Esophagus squamous epithelium (tissue), 5 donors: ENCODE data around the gene FAH. TPM values are rescaled to one million over a fixed set of nuclear protein-coding genes. Genes with fewer than 3 reads are reported as not detected.

ENCODE experiments used
- DNase-seq: peaks from one replicate; lab custom pipeline; 2025; lab: John Stamatoyannopoulos, UW
- H3K27ac ChIP-seq, 4 donors: fragments of 200-600 bp; sonication (generic); one replicate each; pipeline ENCODE4 v1.5.1; 2016 to 2019; ENCODE audit warnings: mild to moderate bottlenecking in 1 of 4
- H3K27me3 ChIP-seq, 4 donors: fragments of 200-600 bp; sonication (generic); 1 replicate in 3 of 4; 2 replicates in 1 of 4; pipeline versions ENCODE4 v1.5.1 to v1.6.0; 2017 to 2021; ENCODE audit warnings: antibody characterized with exemption in 1 of 4
- H3K36me3 ChIP-seq, 3 donors: fragments of 200-600 bp; sonication (generic); one replicate each; pipeline ENCODE4 v1.5.1; 2016 to 2019
- H3K4me1 ChIP-seq, 3 donors: fragments of 200-600 bp; sonication (generic); one replicate each; pipeline ENCODE4 v1.5.1; 2017 to 2019
- H3K4me3 ChIP-seq, 4 donors: fragments of 200-600 bp; sonication (generic); 1 replicate in 3 of 4; 2 replicates in 1 of 4; pipeline ENCODE4 v1.5.1; 2016 to 2019; ENCODE audit warnings: mild to moderate bottlenecking in 2 of 4, moderate library complexity in 1 of 4
- H3K9me3 ChIP-seq, 3 donors: fragments of 200-600 bp; sonication (generic); one replicate each; pipeline ENCODE4 v1.5.1; 2016 to 2019
- CTCF ChIP-seq, 6 experiments: fragments of 450-650 bp in 4 of 6; fragments of 200-600 bp in 2 of 6; sonication (generic) in 2 of 6; IDR thresholded peaks; one replicate each; pipeline ENCODE4 v1.5.1; 2016 to 2019; ENCODE audit warnings: antibody characterized with exemption in 6 of 6, mild to moderate bottlenecking in 4 of 6, moderate library complexity in 4 of 6
- POLR2A ChIP-seq, 4 donors: fragments of 450-650 bp; IDR thresholded peaks; one replicate each; pipeline ENCODE4 v1.6.1; 2017; ENCODE audit warnings: antibody characterized with exemption in 4 of 4, mild to moderate bottlenecking in 4 of 4, moderate library complexity in 3 of 4
- WGBS, 2 donors: methylation state at CpG; one replicate each; pipeline ENCODE4 v1.1.5; 2018; 5-methylcytosine and 5-hydroxymethylcytosine counted together
- intact Hi-C: fragments of 100-400 bp; cut with DNase I; formaldehyde crosslinking; loops from one replicate; pipeline ENCODE4 v1.15.0; 2022
- total RNA-seq, 4 donors: library from RNA; depleted of rRNA; stranded (reverse); fragments of >200 nt; gene quantifications; one replicate each; pipeline ENCODE4 v1.1.0, GENCODE V29; 2016
- donor health status: DM: yes; HTN: yes; CAD: no.

The FAH gene
- total RNA-seq, 4 donors from 2014 or later, result 10.0 to 28.3 (median 15.8) TPM

- intact Hi-C loops, result no loop called here
- 52 to 62% methylated on average over 2 of the region's 2 CpGs for WGBS, 2 donors
- no peak overlapping the region for H3K27ac ChIP-seq
Measured at GRCh38 chr15:80231371-80231770, 78.6 kb downstream of the FAH start.

GRCh38 chr15:80233581-80233980, 80.8 kb downstream of the FAH start:
- 20 to 35% methylated on average over 6 to 7 of the region's 9 CpGs for WGBS, 2 donors
- no peak overlapping the region for H3K4me3 ChIP-seq
- intact Hi-C loops, result no loop called here
- H3K9me3 ChIP-seq, result no peaks in the 10 kb centered on the region
- H3K4me1 ChIP-seq, result no peaks in the 10 kb centered on the region
- no peak overlapping the region for H3K27ac ChIP-seq
- DNase-seq, result no peak
- peaks cover 0 to 57% (median 0%) of the 10 kb centered on the region in 4 donors for H3K27me3 ChIP-seq
- H3K36me3 ChIP-seq, result no peaks in the 10 kb centered on the region
- TF ChIP-seq POLR2A (IDR thresholded peaks at IDR 0.05), result no peak
- TF ChIP-seq CTCF (IDR thresholded peaks at IDR 0.05), result no peak

More at GRCh38 chr15:80231371-80231770, 78.6 kb downstream of the FAH start:
- no peak for TF ChIP-seq CTCF (IDR thresholded peaks at IDR 0.05)
- no peak overlapping the region for H3K4me3 ChIP-seq
- H3K4me1 ChIP-seq, result no peaks in the 10 kb centered on the region
- peaks cover 0 to 72% (median 0%) of the 10 kb centered on the region in 4 donors for H3K27me3 ChIP-seq
- no peak for DNase-seq
- H3K9me3 ChIP-seq, result no peaks in the 10 kb centered on the region
- no peaks in the 10 kb centered on the region for H3K36me3 ChIP-seq

- no peak for DNase-seq
- H3K9me3 ChIP-seq, result no peaks in the 10 kb centered on the region
- WGBS, 2 donors, result no CpG with 5 or more reads among the region's 4 CpGs
- no peak overlapping the region for H3K27ac ChIP-seq
- TF ChIP-seq CTCF (IDR thresholded peaks at IDR 0.05) (peak in 5 of 6 experiments; percentile 25 to 61 (median 49)), POLR2A (IDR thresholded peaks at IDR 0.05) (no peak)
- peaks cover 0 to 60% (median 0%) of the 10 kb centered on the region in 4 donors for H3K27me3 ChIP-seq
- no peaks in the 10 kb centered on the region for H3K4me1 ChIP-seq
- H3K4me3 ChIP-seq, result no peak overlapping the region
- intact Hi-C loops, result no loop called here
- no peaks in the 10 kb centered on the region for H3K36me3 ChIP-seq
Measured at GRCh38 chr15:80234883-80235282, 82.1 kb downstream of the FAH start.

Other genes starting within 250 kb of the FAH start
- 1 to 10 TPM in 2 of 4 donors, under 1 TPM in 1, not detected in 1; 0.45 to 2.7 (median 1.2) TPM for gene BCL2A1, start 181.8 kb upstream of the FAH start, total RNA-seq
- 100 to 1,000 TPM in 1 of 4 donors, 10 to 100 TPM in 3; 71.1 to 102 (median 82.5) TPM for gene ZFAND6, start 93.3 kb upstream of the FAH start, total RNA-seq
- not detected for gene CTXND1, start 99.2 kb downstream of the FAH start, total RNA-seq